H1 (cell line): ENCODE results near the gene FSTL4. TPM values are rescaled to one million over a fixed set of nuclear protein-coding genes. Genes with fewer than 3 reads are reported as not detected.

ENCODE experiments used
- CTCF ChIA-PET: fragments of 300-600 bp; sonication (Branson Sonifier 250); formaldehyde crosslinking; loops from one replicate; lab custom pipeline; 2021; ENCODE audit not compliant: partially characterized antibody; lab: Charles Lee
- POLR2A ChIA-PET: fragments of 300-600 bp; sonication (Branson Sonifier 250); formaldehyde crosslinking; loops from one replicate; lab custom pipeline; 2021; ENCODE audit warnings: inconsistent platforms; ENCODE audit not compliant: partially characterized antibody; lab: Charles Lee
- DNase-seq, 2 experiments: peaks; one replicate each; pipeline versions ENCODE4 v3.0.0 to v3.0.0-alpha.2; 2010 to 2022; ENCODE audit warnings: low spot score in 2 of 2, low read depth in 1 of 2, mixed read lengths in 1 of 2
- FAIRE-seq: peaks from 2 replicates; lab custom pipeline; 2011; peaks lifted over from hg19 to GRCh38; lab: Jason Lieb, UNC
- H2AFZ ChIP-seq: 2 replicates; pipeline ENCODE4 v1.8.1; 2012; ENCODE audit warnings: low read length, inconsistent platforms
- H2AK5ac ChIP-seq: 2 replicates; pipeline ENCODE4 v1.6.1; 2013; ENCODE audit warnings: low read depth, low read length
- H2BK120ac ChIP-seq: replicated peaks from 2 replicates; pipeline ENCODE3; 2013; ENCODE audit warnings: low read depth, low read length, inconsistent platforms
- H2BK12ac ChIP-seq: 2 replicates; pipeline ENCODE4 v1.6.1; 2013; ENCODE audit warnings: low read depth, low read length
- H2BK15ac ChIP-seq: 2 replicates; pipeline ENCODE4 v1.6.1; 2013; ENCODE audit warnings: low read length
- H2BK20ac ChIP-seq: 2 replicates; pipeline ENCODE4 v1.6.1; 2013; ENCODE audit warnings: low read length
- H2BK5ac ChIP-seq: 2 replicates; pipeline ENCODE4 v1.6.1; 2013; ENCODE audit warnings: low read depth, low read length
- H3K14ac ChIP-seq: 2 replicates; pipeline ENCODE4 v1.6.1; 2013; ENCODE audit warnings: inconsistent platforms; ENCODE audit not compliant: insufficient read length
- H3K18ac ChIP-seq: 2 replicates; pipeline ENCODE4 v1.6.1; 2013; ENCODE audit warnings: low read length; ENCODE audit errors: extremely low read depth
- H3K23ac ChIP-seq: 2 replicates; pipeline ENCODE4 v1.6.1; 2013; ENCODE audit warnings: inconsistent platforms; ENCODE audit not compliant: insufficient read length
- H3K23me2 ChIP-seq: 2 replicates; pipeline ENCODE4 v1.6.1; 2013; ENCODE audit warnings: low read depth, low read length
- H3K27ac ChIP-seq: 2 replicates; pipeline ENCODE4 v1.6.1; 2011; ENCODE audit warnings: low read depth, low read length, inconsistent platforms
- H3K27me3 ChIP-seq, 4 experiments: replicated peaks in 1 of 4; 1 replicate in 1 of 4; 2 replicates in 3 of 4; pipeline versions ENCODE4 v1.6.1 to v1.8.1; 2011 to 2013; ENCODE audit warnings: low read length in 3 of 4, mild to moderate bottlenecking in 3 of 4, inconsistent platforms in 2 of 4, mixed read lengths in 2 of 4, moderate library complexity in 1 of 4; ENCODE audit not compliant: control insufficient read depth in 3 of 4, insufficient read depth in 3 of 4; ENCODE audit errors: extremely low read depth in 1 of 4
- H3K36me3 ChIP-seq, 4 experiments: 2 replicates each; pipeline versions ENCODE4 v1.6.1 to v1.8.1; 2011 to 2013; ENCODE audit warnings: mild to moderate bottlenecking in 4 of 4, low read length in 3 of 4, moderate library complexity in 2 of 4, control low read depth in 1 of 4, inconsistent platforms in 1 of 4; ENCODE audit not compliant: insufficient read depth in 4 of 4, control insufficient read depth in 2 of 4
- H3K4ac ChIP-seq: replicated peaks from 2 replicates; pipeline ENCODE3; 2013; ENCODE audit warnings: low read length, low read depth, mixed read lengths, inconsistent platforms; ENCODE audit not compliant: insufficient read length
- H3K4me1 ChIP-seq, 4 experiments: replicated peaks in 1 of 4; 1 replicate in 1 of 4; 2 replicates in 3 of 4; pipeline versions ENCODE4 v1.6.1 to v1.8.1; 2011 to 2013; ENCODE audit warnings: low read length in 3 of 4, inconsistent platforms in 2 of 4, mixed read lengths in 1 of 4; ENCODE audit not compliant: insufficient read depth in 4 of 4, control insufficient read depth in 3 of 4
- H3K4me2 ChIP-seq, 2 experiments: 2 replicates each; pipeline versions ENCODE4 v1.6.1 to v1.8.1; 2011 to 2013; ENCODE audit warnings: low read depth in 2 of 2, low read length in 2 of 2, control low read depth in 1 of 2, inconsistent platforms in 1 of 2, mild to moderate bottlenecking in 1 of 2; ENCODE audit not compliant: insufficient read depth in 1 of 2
- H3K4me3 ChIP-seq, 4 experiments: fragments of 200-600, 300-600 bp in 1 of 4; sonication (generic), shearing (Covaris generic), sonication (Bioruptor Twin) in 1 of 4; 2 replicates each; pipeline versions ENCODE4 v1.5.1 to v1.8.1; 2011 to 2016; ENCODE audit warnings: low read length in 4 of 4, low read depth in 3 of 4, control low read depth in 2 of 4, inconsistent platforms in 2 of 4, mild to moderate bottlenecking in 2 of 4, mixed read lengths in 1 of 4, moderate library complexity in 1 of 4; ENCODE audit not compliant: insufficient read depth in 2 of 4; ENCODE audit errors: extremely low read depth in 1 of 4
- H3K56ac ChIP-seq: replicated peaks from 2 replicates; pipeline ENCODE3; 2013; ENCODE audit warnings: low read depth, mild to moderate bottlenecking, mixed read lengths, low read length, inconsistent platforms; ENCODE audit not compliant: insufficient read length
- H3K79me1 ChIP-seq: 2 replicates; pipeline ENCODE4 v1.6.1; 2013; ENCODE audit warnings: low read depth, low read length, control low read depth
- H3K79me2 ChIP-seq, 2 experiments: 2 replicates each; pipeline versions ENCODE4 v1.6.1 to v1.8.1; 2012 to 2013; ENCODE audit warnings: low read length in 2 of 2, mild to moderate bottlenecking in 2 of 2, inconsistent platforms in 1 of 2; ENCODE audit not compliant: insufficient read depth in 2 of 2, control insufficient read depth in 1 of 2
- H3K9ac ChIP-seq, 4 experiments: replicated peaks in 1 of 4; 1 replicate in 1 of 4; 2 replicates in 3 of 4; pipeline versions ENCODE4 v1.6.1 to v1.8.1; 2011 to 2013; ENCODE audit warnings: low read depth in 3 of 4, low read length in 3 of 4, control low read depth in 2 of 4, mild to moderate bottlenecking in 2 of 4, moderate library complexity in 2 of 4, inconsistent platforms in 1 of 4; ENCODE audit errors: extremely low read depth in 1 of 4
- H3K9me3 ChIP-seq, 2 experiments: 2 replicates each; pipeline versions ENCODE4 v1.6.1 to v1.8.1; 2012 to 2013; ENCODE audit warnings: mild to moderate bottlenecking in 2 of 2, moderate library complexity in 2 of 2, control low read depth in 1 of 2, inconsistent platforms in 1 of 2, low read depth in 1 of 2, low read length in 1 of 2, mixed read lengths in 1 of 2; ENCODE audit not compliant: insufficient read depth in 2 of 2
- H4K20me1 ChIP-seq, 2 experiments: replicated peaks in 1 of 2; 2 replicates each; pipeline versions ENCODE3 to v1.8.1; 2011 to 2013; ENCODE audit warnings: inconsistent platforms in 2 of 2, low read length in 2 of 2, mild to moderate bottlenecking in 1 of 2; ENCODE audit not compliant: insufficient read depth in 2 of 2, control insufficient read depth in 1 of 2
- H4K5ac ChIP-seq: 2 replicates; pipeline ENCODE4 v1.6.1; 2013; ENCODE audit warnings: low read length, low read depth, mixed read lengths, inconsistent platforms; ENCODE audit not compliant: insufficient read length
- H4K8ac ChIP-seq: 2 replicates; pipeline ENCODE4 v1.8.0; 2013; ENCODE audit warnings: mild to moderate bottlenecking, moderate library complexity, low read length, inconsistent platforms; ENCODE audit not compliant: insufficient read depth; ENCODE audit errors: extremely low read depth
- H4K91ac ChIP-seq: replicated peaks from 2 replicates; pipeline ENCODE3; 2013; ENCODE audit warnings: low read length, mixed read lengths, inconsistent platforms; ENCODE audit not compliant: insufficient read length
- CHD1 ChIP-seq: IDR thresholded peaks from 2 replicates; pipeline ENCODE4 v1.6.1; 2012; ENCODE audit warnings: low read depth, low read length, improper control_type of control experiment
- CREB1 ChIP-seq: IDR thresholded peaks from 2 replicates; pipeline ENCODE4 v1.6.1; 2012; ENCODE audit warnings: inconsistent platforms
- EP300 ChIP-seq, 2 experiments: IDR thresholded peaks; 1 replicate in 1 of 2; 2 replicates in 1 of 2; pipeline ENCODE4 v1.6.1; 2011 to 2012; ENCODE audit warnings: low read depth in 2 of 2, low read length in 2 of 2, mild to moderate bottlenecking in 2 of 2, borderline replicate concordance in 1 of 2, inconsistent platforms in 1 of 2, moderate library complexity in 1 of 2
- FOSL1 ChIP-seq: IDR thresholded peaks from 2 replicates; pipeline ENCODE4 v1.6.1; 2011; ENCODE audit warnings: mild to moderate bottlenecking, low read depth, low read length, moderate library complexity; ENCODE audit not compliant: insufficient read depth
- JUND ChIP-seq: IDR thresholded peaks from 2 replicates; pipeline ENCODE4 v1.6.1; 2011; ENCODE audit warnings: mild to moderate bottlenecking, improper control_type of control experiment, low read length
- KDM1A ChIP-seq: fragments of 200-600, 300-600 bp; sonication (generic); IDR thresholded peaks from 2 replicates; pipeline ENCODE4 v1.7.1; 2016; ENCODE audit warnings: mild to moderate bottlenecking, low read length, borderline replicate concordance
- MAFK ChIP-seq: IDR thresholded peaks from 2 replicates; pipeline ENCODE4 v1.6.1; 2012; ENCODE audit warnings: low read depth, mild to moderate bottlenecking, improper control_type of control experiment, low read length
- POLR2A ChIP-seq, 2 experiments: IDR thresholded peaks; 1 replicate in 1 of 2; 2 replicates in 1 of 2; pipeline ENCODE4 v1.6.1; 2011; ENCODE audit warnings: low read depth in 2 of 2, low read length in 2 of 2, mild to moderate bottlenecking in 2 of 2; ENCODE audit errors: control extremely low read depth in 1 of 2
- POLR2AphosphoS5 ChIP-seq: IDR thresholded peaks from 2 replicates; pipeline ENCODE4 v1.6.1; 2011; ENCODE audit warnings: low read depth, low read length
- TCF12 ChIP-seq: IDR thresholded peaks from 2 replicates; pipeline ENCODE4 v1.6.1; 2011; ENCODE audit warnings: low read depth, mild to moderate bottlenecking, low read length
- WGBS, 2 experiments: shearing (Covaris generic) in 1 of 2; methylation state at CpG; one replicate each; pipeline versions ENCODE4 v1.1.6 to v1.1.7; 2013 to 2015; ENCODE audit warnings: low lambda C conversion rate in 2 of 2, mixed read lengths in 2 of 2, inconsistent platforms in 1 of 2, low coverage in 1 of 2, missing lambda C conversion rate in 1 of 2; ENCODE audit not compliant: insufficient replicate concordance in 2 of 2, insufficient coverage in 1 of 2, insufficient read length in 1 of 2; ENCODE audit errors: extremely low coverage in 1 of 2, missing lambda C conversion rate in 1 of 2; 5-methylcytosine and 5-hydroxymethylcytosine counted together
- polyA plus RNA-seq, 7 experiments: library from polyadenylated mRNA; depleted of rRNA in 3 of 7; stranded (reverse) in 5 of 7; unstranded in 2 of 7; fragments of >200 nt in 5 of 7; fragments of 200-250 nt in 2 of 7; gene quantifications; 1 replicate in 5 of 7; 2 replicates in 1 of 7; 4 replicates in 1 of 7; pipeline versions ENCODE4 v1.2.1 to v1.2.3, GENCODE V29; 2011 to 2013; ENCODE audit warnings: missing spikeins in 2 of 7, mixed read lengths in 2 of 7
- total RNA-seq: library from RNA; stranded (reverse); fragmentation: NEBNext Ultra II Directional; extraction: Animal tissue kit (Norgen Biotek cat#: 25700); gene quantifications from 2 replicates; pipeline ENCODE4 v1.2.1, GENCODE V29; 2021

The FSTL4 gene
- total and polyA plus RNA-seq, 2 of the 8 experiments (the other 6 are each of a cell fraction or from before 2014, with no cell fraction given): 3.1 to 4.1 TPM

DNA sequence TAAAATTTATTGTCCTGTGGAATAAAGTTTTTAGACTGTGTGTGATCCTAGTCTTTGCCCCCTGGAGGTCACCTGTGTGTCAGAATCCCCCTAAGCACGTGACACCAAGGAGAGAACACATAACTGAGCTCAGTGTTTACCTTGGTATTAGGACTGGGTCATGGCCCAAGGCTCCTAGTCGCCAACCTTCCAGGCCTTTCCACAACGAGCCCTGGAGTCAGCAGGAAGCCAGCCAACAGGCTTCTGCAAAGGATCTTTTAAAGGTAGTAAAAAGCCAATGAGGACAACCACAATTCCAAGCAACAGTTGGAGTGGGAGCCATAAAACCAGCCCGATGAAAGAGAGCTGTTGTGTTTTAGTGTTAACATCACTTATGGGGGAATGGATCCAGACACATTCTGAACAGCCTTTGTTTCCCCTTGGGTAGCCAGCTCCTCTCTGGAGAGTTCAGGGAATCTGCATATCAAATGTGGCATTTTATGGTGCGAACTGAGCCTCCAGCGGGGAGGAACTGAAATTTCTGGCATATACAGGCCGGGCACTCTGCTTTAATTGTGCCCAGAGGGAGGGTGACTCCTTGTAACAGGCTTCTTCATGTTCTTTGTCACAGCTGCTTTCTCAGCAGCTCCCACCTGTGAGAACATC is 239.9 kb downstream of the FSTL4 start:
- no peak overlapping the region for H2BK5ac ChIP-seq
- H3K9ac ChIP-seq: no peak overlapping the region
- no peak overlapping the region for H3K56ac ChIP-seq
- no peaks in the 10 kb centered on the region for H3K23me2 ChIP-seq
- no peak overlapping the region for H2BK15ac ChIP-seq
- DNase-seq (no peak), FAIRE-seq (no peak)
- H2BK120ac ChIP-seq: no peak overlapping the region
- H3K27me3 ChIP-seq: no peaks in the 10 kb centered on the region; a peak in 3 of 7 replicates
- no peak overlapping the region for H2AFZ ChIP-seq
- no peak overlapping the region for H3K14ac ChIP-seq
- no peak overlapping the region for H2BK20ac ChIP-seq
- no peak overlapping the region for H2BK12ac ChIP-seq
- WGBS, 2 experiments: 91% methylated on average over 7 of the region's 7 CpGs; no CpG with 5 or more reads in 1 of the 2 experiments
- H3K18ac ChIP-seq: no peak overlapping the region
- no peak overlapping the region for H3K4me3 ChIP-seq
- no peak overlapping the region for H3K27ac ChIP-seq
- no peaks in the 10 kb centered on the region for H3K79me1 ChIP-seq
- H3K9me3 ChIP-seq: peaks cover 6 to 8% of the 10 kb centered on the region in 2 experiments; a peak in 3 of 4 replicates
- POLR2A ChIA-PET: no interaction called here
- CTCF ChIA-PET: interaction anchor here (0.7 to 2.0 kb wide), 6 partner anchors 17 to 407 kb away, joined by 3 to 7 read pairs (median 4); no protein-coding TSS in a partner anchor
- H3K4me2 ChIP-seq: no peak overlapping the region
- H4K8ac ChIP-seq: no peak overlapping the region
- H3K23ac ChIP-seq: no peak overlapping the region
- H2AK5ac ChIP-seq: 0 out of 2 replicates have a peak overlapping the region, but pooled peaks have one; percentile 32
- H3K4me1 ChIP-seq: peaks cover 0 to 5% (median 2%) of the 10 kb centered on the region in 4 experiments; a peak in 2 of 7 replicates
- no peak overlapping the region for H4K5ac ChIP-seq
- H3K36me3 ChIP-seq: no peaks in the 10 kb centered on the region
- TF ChIP-seq KDM1A (no peak), JUND (no peak), POLR2A (IDR thresholded peaks at IDR 0.05; ENCODE audit: control extremely low read depth in 1 of 2, low read depth in 2 of 2, low read length in 2 of 2) (no peak), CHD1 (no peak), TCF12 (no peak), POLR2AphosphoS5 (no peak), CREB1 (no peak), MAFK (no peak), FOSL1 (no peak), EP300 (IDR thresholded peaks at IDR 0.05; ENCODE audit: borderline replicate concordance in 1 of 2, low read depth in 2 of 2, low read length in 2 of 2) (no peak)
- TF ChIP-seq, all 59 proteins: peak for 0
- Histone ChIP-seq H4K91ac (no peak overlapping the region), H3K79me2 (no peaks in the 10 kb centered on the region), H3K4ac (no peak overlapping the region), H4K20me1 (no peaks in the 10 kb centered on the region)
